Osteoblast (primary cell): ENCODE data around the gene IER5L. TPM values are rescaled to one million over a fixed set of nuclear protein-coding genes. Genes with fewer than 3 reads are reported as not detected.

ENCODE experiments used
- DNase-seq: peaks from one replicate; pipeline ENCODE4 v3.0.0; 2011; ENCODE audit warnings: low spot score, mixed read lengths; ENCODE audit not compliant: insufficient read length; ENCODE audit errors: missing footprints
- H2AFZ ChIP-seq: 2 replicates; pipeline ENCODE4 v1.6.0; 2011; ENCODE audit warnings: mild to moderate bottlenecking, low read length
- H3K27ac ChIP-seq: 2 replicates; pipeline ENCODE4 v1.5.1; 2011; ENCODE audit warnings: mild to moderate bottlenecking, low read depth, low read length, moderate library complexity
- H3K27me3 ChIP-seq: 2 replicates; pipeline ENCODE4 v1.6.0; 2012; ENCODE audit warnings: mild to moderate bottlenecking, control low read depth, inconsistent platforms, low read length, moderate library complexity; ENCODE audit not compliant: insufficient read depth
- H3K36me3 ChIP-seq: 2 replicates; pipeline ENCODE4 v1.5.1; 2011; ENCODE audit warnings: mild to moderate bottlenecking, low read length, control low read depth, moderate library complexity; ENCODE audit not compliant: insufficient read depth
- H3K4me1 ChIP-seq: 2 replicates; pipeline ENCODE4 v1.5.1; 2011; ENCODE audit warnings: mild to moderate bottlenecking, low read length, control low read depth, moderate library complexity; ENCODE audit not compliant: insufficient read depth
- H3K4me2 ChIP-seq: 2 replicates; pipeline ENCODE4 v1.6.0; 2011; ENCODE audit warnings: mild to moderate bottlenecking, low read length; ENCODE audit not compliant: insufficient read depth
- H3K4me3 ChIP-seq: fragments of 200-600 bp; sonication (generic); 3 replicates; pipeline ENCODE4 v1.5.1; 2012; ENCODE audit warnings: mild to moderate bottlenecking, low read length, inconsistent platforms; ENCODE audit not compliant: insufficient read depth
- H3K79me2 ChIP-seq: 2 replicates; pipeline ENCODE4 v1.6.0; 2012; ENCODE audit warnings: mild to moderate bottlenecking, low read length, control low read depth, inconsistent platforms; ENCODE audit not compliant: insufficient read depth
- H3K9me3 ChIP-seq: 2 replicates; pipeline ENCODE4 v1.5.1; 2011; ENCODE audit warnings: low read depth, low read length, control low read depth
- H4K20me1 ChIP-seq: 2 replicates; pipeline ENCODE4 v1.6.0; 2012; ENCODE audit warnings: mild to moderate bottlenecking, low read length, control low read depth; ENCODE audit not compliant: insufficient read depth
- total RNA-seq: library from RNA; depleted of rRNA; stranded (reverse); fragments of >200 nt; gene quantifications from 2 replicates; pipeline ENCODE4 v1.2.3, GENCODE V29; 2012
- TF ChIP-seq, protein P1 (sequence below): IDR thresholded peaks from 2 replicates; pipeline ENCODE4 v1.5.1; 2011; ENCODE audit warnings: mild to moderate bottlenecking, low read depth, low read length, moderate library complexity; ENCODE audit errors: extremely low read depth

Gene IER5L
- total RNA-seq, 1 donor = 86.1 TPM

DNA sequence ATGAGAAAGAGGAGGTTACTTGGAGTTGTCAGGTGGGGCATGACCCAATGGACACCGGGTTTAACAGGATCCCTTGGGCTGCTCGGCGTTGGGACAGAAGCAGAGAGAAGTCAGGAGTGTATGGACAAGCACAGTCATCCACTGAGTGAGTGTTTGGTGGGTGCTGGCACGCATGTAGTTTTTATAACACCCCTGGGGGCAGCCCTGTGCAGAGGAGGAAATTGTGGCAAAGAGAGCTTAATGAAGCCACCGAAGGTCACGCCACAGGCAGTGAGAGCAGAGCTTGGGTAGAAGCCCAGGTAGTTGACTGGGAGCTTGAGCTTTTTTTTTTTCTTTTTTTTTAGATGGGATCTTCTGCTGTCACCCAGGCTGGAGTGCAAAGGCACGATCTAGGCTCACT lies 43.2 kb upstream of the IER5L start:
- H2AFZ ChIP-seq = no peak overlapping the region
- no peaks in the 10 kb centered on the region for H3K36me3 ChIP-seq
- H3K4me2 ChIP-seq = no peak overlapping the region
- H3K79me2 ChIP-seq = no peaks in the 10 kb centered on the region
- no peak overlapping the region for H3K4me3 ChIP-seq
- no peak overlapping the region for H3K27ac ChIP-seq
- H3K4me1 ChIP-seq = peaks cover 5% of the 10 kb centered on the region
- TF ChIP-seq, protein P1, sequence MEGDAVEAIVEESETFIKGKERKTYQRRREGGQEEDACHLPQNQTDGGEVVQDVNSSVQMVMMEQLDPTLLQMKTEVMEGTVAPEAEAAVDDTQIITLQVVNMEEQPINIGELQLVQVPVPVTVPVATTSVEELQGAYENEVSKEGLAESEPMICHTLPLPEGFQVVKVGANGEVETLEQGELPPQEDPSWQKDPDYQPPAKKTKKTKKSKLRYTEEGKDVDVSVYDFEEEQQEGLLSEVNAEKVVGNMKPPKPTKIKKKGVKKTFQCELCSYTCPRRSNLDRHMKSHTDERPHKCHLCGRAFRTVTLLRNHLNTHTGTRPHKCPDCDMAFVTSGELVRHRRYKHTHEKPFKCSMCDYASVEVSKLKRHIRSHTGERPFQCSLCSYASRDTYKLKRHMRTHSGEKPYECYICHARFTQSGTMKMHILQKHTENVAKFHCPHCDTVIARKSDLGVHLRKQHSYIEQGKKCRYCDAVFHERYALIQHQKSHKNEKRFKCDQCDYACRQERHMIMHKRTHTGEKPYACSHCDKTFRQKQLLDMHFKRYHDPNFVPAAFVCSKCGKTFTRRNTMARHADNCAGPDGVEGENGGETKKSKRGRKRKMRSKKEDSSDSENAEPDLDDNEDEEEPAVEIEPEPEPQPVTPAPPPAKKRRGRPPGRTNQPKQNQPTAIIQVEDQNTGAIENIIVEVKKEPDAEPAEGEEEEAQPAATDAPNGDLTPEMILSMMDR = no peak
- no peaks in the 10 kb centered on the region for H3K9me3 ChIP-seq
- no peak for DNase-seq
- H4K20me1 ChIP-seq = no peaks in the 10 kb centered on the region
- no peaks in the 10 kb centered on the region for H3K27me3 ChIP-seq

DNA sequence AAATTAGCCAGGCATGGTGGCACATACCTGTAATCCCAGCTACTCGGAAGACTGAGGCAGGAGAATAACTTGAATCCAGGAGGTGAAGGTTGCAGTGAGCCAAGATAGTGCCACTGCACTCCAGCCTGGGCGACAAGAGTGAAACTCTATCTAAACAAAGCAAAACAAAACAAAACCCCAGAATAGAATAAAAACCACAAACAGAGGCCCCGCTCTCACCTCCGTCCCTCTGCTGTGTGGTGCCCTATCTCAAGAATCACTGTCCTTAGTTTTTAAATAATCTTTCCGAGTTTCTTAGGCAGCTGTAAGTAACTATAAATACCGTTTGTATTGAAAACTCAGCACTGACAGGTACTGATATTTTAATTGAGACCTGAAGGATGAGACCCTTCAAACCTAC lies 42.7 kb upstream of the IER5L start:
- Histone ChIP-seq H4K20me1 (no peaks in the 10 kb centered on the region), H2AFZ (no peak overlapping the region), H3K36me3 (no peaks in the 10 kb centered on the region), H3K4me3 (no peak overlapping the region), H3K27me3 (no peaks in the 10 kb centered on the region), H3K9me3 (no peaks in the 10 kb centered on the region), H3K4me1 (peaks cover under 1% of the 10 kb centered on the region), H3K4me2 (no peak overlapping the region), H3K27ac (no peak overlapping the region), H3K79me2 (no peaks in the 10 kb centered on the region)
- DNase-seq = peak; percentile 8
- TF ChIP-seq, protein P1 = no peak

- Histone ChIP-seq H3K79me2 (no peaks in the 10 kb centered on the region), H3K9me3 (no peaks in the 10 kb centered on the region), H2AFZ (no peak overlapping the region), H3K4me2 (no peak overlapping the region), H3K27ac (no peak overlapping the region), H4K20me1 (no peaks in the 10 kb centered on the region), H3K4me3 (no peak overlapping the region), H3K4me1 (no peaks in the 10 kb centered on the region), H3K36me3 (no peaks in the 10 kb centered on the region), H3K27me3 (no peaks in the 10 kb centered on the region)
- DNase-seq = peak; percentile 21
- TF ChIP-seq, protein P1 = no peak
Observed at GRCh38 chr9:129218918-129219317, 40.9 kb upstream of the IER5L start.

- Histone ChIP-seq H3K9me3 (no peaks in the 10 kb centered on the region), H3K4me3 (no peak overlapping the region), H3K4me1 (no peaks in the 10 kb centered on the region), H3K79me2 (no peaks in the 10 kb centered on the region), H4K20me1 (no peaks in the 10 kb centered on the region), H3K27ac (no peak overlapping the region), H3K27me3 (no peaks in the 10 kb centered on the region), H3K4me2 (no peak overlapping the region), H2AFZ (peak overlapping the region; percentile 59), H3K36me3 (no peaks in the 10 kb centered on the region)
- DNase-seq = peak; percentile 31
- TF ChIP-seq, protein P1 = no peak
Observed at GRCh38 chr9:129218272-129218625, 40.2 kb upstream of the IER5L start.
